GM23338 (cell line): ENCODE data around the gene TBC1D5. TPM values are rescaled to one million over a fixed set of nuclear protein-coding genes. Genes with fewer than 3 reads are reported as not detected.

Source experiments
- ATAC-seq: fragments of 200-7000 bp; cut with Tn5 transposase; 3 replicates; pipeline ENCODE4 v1.9.1; 2020
- DNase-seq: peaks from one replicate; pipeline ENCODE4 v3.0.0-alpha.2; 2015; ENCODE audit warnings: low spot score
- H2AFZ ChIP-seq: fragments of 200-600 bp; sonication (generic); 2 replicates; pipeline ENCODE4 v1.8.0; 2016; ENCODE audit warnings: antibody characterized with exemption, mild to moderate bottlenecking, moderate library complexity
- H3F3A ChIP-seq: fragments of 200-600 bp; sonication (generic); replicated peaks from 2 replicates; pipeline ENCODE4 v1.8.0; 2017; ENCODE audit warnings: antibody characterized with exemption, mixed run types, low read depth
- H3K27ac ChIP-seq: fragments of 200-600 bp; sonication (generic); 2 replicates; pipeline ENCODE4 v1.6.1; 2016; ENCODE audit warnings: low read depth
- H3K27me3 ChIP-seq: fragments of 200-600 bp; sonication (generic); 2 replicates; pipeline ENCODE4 v1.8.0; 2016; ENCODE audit warnings: mild to moderate bottlenecking, mixed run types, moderate library complexity; ENCODE audit not compliant: insufficient read depth
- H3K36me3 ChIP-seq: fragments of 200-600 bp; sonication (generic); 2 replicates; pipeline ENCODE4 v1.8.0; 2016; ENCODE audit warnings: mild to moderate bottlenecking; ENCODE audit not compliant: insufficient read depth
- H3K4me1 ChIP-seq: fragments of 200-600 bp; sonication (generic); 2 replicates; pipeline ENCODE4 v1.8.0; 2016; ENCODE audit warnings: mild to moderate bottlenecking, moderate library complexity; ENCODE audit not compliant: insufficient read depth
- H3K4me2 ChIP-seq: fragments of 200-600 bp; sonication (generic); 2 replicates; pipeline ENCODE4 v1.7.1; 2017; ENCODE audit warnings: mixed run types
- H3K4me3 ChIP-seq: fragments of 200-600 bp; sonication (generic); 2 replicates; pipeline ENCODE4 v1.6.1; 2016; ENCODE audit warnings: mixed run types
- H3K79me2 ChIP-seq: fragments of 200-600 bp; sonication (generic); replicated peaks from 2 replicates; pipeline ENCODE4 v1.8.0; 2017; ENCODE audit warnings: mild to moderate bottlenecking; ENCODE audit not compliant: insufficient read depth
- H3K9me2 ChIP-seq: fragments of 200-600 bp; sonication (generic); 2 replicates; pipeline ENCODE4 v1.8.0; 2017; ENCODE audit not compliant: insufficient read depth
- H4K20me1 ChIP-seq: fragments of 200-600 bp; sonication (generic); replicated peaks from 2 replicates; pipeline ENCODE4 v1.8.0; 2017; ENCODE audit warnings: mild to moderate bottlenecking; ENCODE audit not compliant: insufficient read depth
- H3K27ac Mint-ChIP-seq: 2 replicates; pipeline ENCODE4 v1.8.0; 2020; ENCODE audit warnings: inconsistent platforms, mild to moderate bottlenecking, moderate library complexity, mixed read lengths
- H3K27me3 Mint-ChIP-seq: 3 replicates; pipeline ENCODE4 v1.8.0; 2022; ENCODE audit warnings: low read depth, mild to moderate bottlenecking, moderate library complexity, mixed read lengths, inconsistent platforms; ENCODE audit not compliant: insufficient read depth, poor library complexity
- H3K36me3 Mint-ChIP-seq: 3 replicates; pipeline ENCODE4 v1.8.0; 2021; ENCODE audit warnings: low read depth, mild to moderate bottlenecking, inconsistent platforms, moderate library complexity, mixed read lengths
- H3K4me1 Mint-ChIP-seq: 3 replicates; pipeline ENCODE4 v1.8.0; 2020; ENCODE audit warnings: mild to moderate bottlenecking, inconsistent platforms, mixed read lengths
- H3K4me3 Mint-ChIP-seq: 3 replicates; pipeline ENCODE4 v1.8.0; 2021; ENCODE audit warnings: moderate library complexity, mild to moderate bottlenecking, inconsistent platforms, mixed read lengths
- H3K9me3 Mint-ChIP-seq: 3 replicates; pipeline ENCODE4 v1.8.0; 2020; ENCODE audit warnings: moderate library complexity, mild to moderate bottlenecking, inconsistent platforms, mixed read lengths
- CREB1 ChIP-seq: fragments of 250-450 bp; sonication (Bioruptor Pico); IDR thresholded peaks from 2 replicates; pipeline ENCODE4 v1.5.0; 2020; ENCODE audit warnings: low read depth, mild to moderate bottlenecking, moderate library complexity
- CTCF ChIP-seq, 2 experiments: fragments of 200-600 bp in 1 of 2; sonication (generic) in 1 of 2; conservative IDR thresholded peaks; 2 replicates each; pipeline versions ENCODE4 v1.5.1 to v1.6.1; 2016 to 2017; ENCODE audit warnings: antibody characterized with exemption in 2 of 2, low read depth in 2 of 2, mild to moderate bottlenecking in 2 of 2, moderate library complexity in 1 of 2
- ETS1 ChIP-seq: IDR thresholded peaks from 2 replicates; pipeline ENCODE4 v1.6.1; 2016; ENCODE audit warnings: antibody characterized with exemption
- EZH2phosphoT487 ChIP-seq: fragments of 200-600 bp; sonication (generic); IDR thresholded peaks from one replicate; pipeline ENCODE4 v1.8.1; 2018; ENCODE audit warnings: antibody characterized with exemption; ENCODE audit not compliant: unreplicated experiment
- JUNB ChIP-seq: IDR thresholded peaks from one replicate; pipeline ENCODE4 v1.6.1; 2016; ENCODE audit warnings: antibody characterized with exemption; ENCODE audit not compliant: unreplicated experiment
- NANOG ChIP-seq: IDR thresholded peaks from 2 replicates; pipeline ENCODE4 v1.6.1; 2016; ENCODE audit warnings: antibody characterized with exemption, borderline replicate concordance
- POLR2AphosphoS5 ChIP-seq: IDR thresholded peaks from 2 replicates; pipeline ENCODE4 v1.6.1; 2016; ENCODE audit warnings: antibody characterized with exemption, low read depth
- ZNF114 ChIP-seq: fragments of 250-450 bp; sonication (Bioruptor Pico); IDR thresholded peaks from 2 replicates; pipeline ENCODE4 v1.5.0; 2020; ENCODE audit warnings: mild to moderate bottlenecking, moderate library complexity
- ZNF331 ChIP-seq: fragments of 250-450 bp; sonication (Bioruptor Pico); IDR thresholded peaks from 2 replicates; pipeline ENCODE4 v1.5.0; 2020; ENCODE audit warnings: low read depth, mild to moderate bottlenecking, moderate library complexity
- polyA plus RNA-seq: library from polyadenylated mRNA; unstranded; fragments of >200 nt; fragmentation: Nextera tagmentation; extraction: Ambion mirVana; gene quantifications from 2 replicates; pipeline ENCODE4 v1.2.1, GENCODE V29; 2016
- total RNA-seq: library from RNA; depleted of rRNA; stranded (reverse); fragments of >200 nt; shearing (Covaris generic); gene quantifications from 2 replicates; pipeline ENCODE4 v1.2.3, GENCODE V29; 2014
- TF ChIP-seq, protein P1 (sequence below): IDR thresholded peaks from one replicate; pipeline ENCODE4 v1.6.1; 2018; ENCODE audit warnings: antibody characterized with exemption; ENCODE audit not compliant: unreplicated experiment
- TF ChIP-seq, protein P2 (sequence below): fragments of 250-450 bp; sonication (Bioruptor Pico); IDR thresholded peaks from 2 replicates; pipeline ENCODE4 v1.5.0; 2020; ENCODE audit warnings: mild to moderate bottlenecking, moderate library complexity

Gene TBC1D5
- total and polyA plus RNA-seq, 2 experiments from 2014 or later, result 21.8 to 48.1 TPM

DNA sequence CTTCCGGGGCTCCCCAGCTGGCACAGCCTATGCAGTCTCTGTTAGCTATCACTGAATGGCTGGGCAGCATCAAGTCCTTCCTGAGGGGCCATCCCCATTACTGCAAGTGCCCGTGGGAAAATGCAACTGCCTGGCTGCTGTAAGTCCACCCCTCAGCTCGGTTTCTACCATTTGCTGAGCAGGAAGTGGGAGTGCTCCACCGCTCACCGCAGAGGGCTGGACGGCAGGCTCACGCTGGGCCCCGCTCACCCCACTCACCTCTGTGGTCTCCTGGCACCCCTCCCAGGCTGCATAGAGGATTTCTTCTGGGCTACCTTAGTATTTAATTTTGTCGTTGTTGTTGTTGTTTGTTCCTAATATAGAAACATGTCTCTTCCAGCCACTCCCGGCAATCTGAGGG is 587.5 kb downstream of the TBC1D5 start:
- Mint-ChIP-seq H3K27me3 (peaks cover 6% of the 10 kb centered on the region), H3K4me1 (no peaks in the 10 kb centered on the region; the same call in 2 of the 3 replicates), H3K4me3 (no peak overlapping the region), H3K36me3 (peaks cover 21% of the 10 kb centered on the region), H3K27ac (no peak overlapping the region), H3K9me3 (no peaks in the 10 kb centered on the region)
- Histone ChIP-seq H3K4me3 (no peak overlapping the region), H3K27me3 (no peaks in the 10 kb centered on the region), H3K79me2 (no peaks in the 10 kb centered on the region), H3K4me1 (no peaks in the 10 kb centered on the region), H4K20me1 (no peaks in the 10 kb centered on the region), H3K9me2 (no peaks in the 10 kb centered on the region), H3K36me3 (no peaks in the 10 kb centered on the region), H3K27ac (no peak overlapping the region), H3F3A (no peaks in the 10 kb centered on the region), H2AFZ (no peak overlapping the region), H3K4me2 (no peak overlapping the region)
- TF ChIP-seq POLR2AphosphoS5 (no peak), CREB1 (CRISPR knock-in tag) (no peak), CTCF (conservative IDR thresholded peaks at IDR 0.05; ENCODE audit: low read depth in 2 of 2) (no peak), ZNF331 (CRISPR knock-in tag) (no peak), JUNB (no peak), EZH2phosphoT487 (no peak)
- TF ChIP-seq, protein P1, sequence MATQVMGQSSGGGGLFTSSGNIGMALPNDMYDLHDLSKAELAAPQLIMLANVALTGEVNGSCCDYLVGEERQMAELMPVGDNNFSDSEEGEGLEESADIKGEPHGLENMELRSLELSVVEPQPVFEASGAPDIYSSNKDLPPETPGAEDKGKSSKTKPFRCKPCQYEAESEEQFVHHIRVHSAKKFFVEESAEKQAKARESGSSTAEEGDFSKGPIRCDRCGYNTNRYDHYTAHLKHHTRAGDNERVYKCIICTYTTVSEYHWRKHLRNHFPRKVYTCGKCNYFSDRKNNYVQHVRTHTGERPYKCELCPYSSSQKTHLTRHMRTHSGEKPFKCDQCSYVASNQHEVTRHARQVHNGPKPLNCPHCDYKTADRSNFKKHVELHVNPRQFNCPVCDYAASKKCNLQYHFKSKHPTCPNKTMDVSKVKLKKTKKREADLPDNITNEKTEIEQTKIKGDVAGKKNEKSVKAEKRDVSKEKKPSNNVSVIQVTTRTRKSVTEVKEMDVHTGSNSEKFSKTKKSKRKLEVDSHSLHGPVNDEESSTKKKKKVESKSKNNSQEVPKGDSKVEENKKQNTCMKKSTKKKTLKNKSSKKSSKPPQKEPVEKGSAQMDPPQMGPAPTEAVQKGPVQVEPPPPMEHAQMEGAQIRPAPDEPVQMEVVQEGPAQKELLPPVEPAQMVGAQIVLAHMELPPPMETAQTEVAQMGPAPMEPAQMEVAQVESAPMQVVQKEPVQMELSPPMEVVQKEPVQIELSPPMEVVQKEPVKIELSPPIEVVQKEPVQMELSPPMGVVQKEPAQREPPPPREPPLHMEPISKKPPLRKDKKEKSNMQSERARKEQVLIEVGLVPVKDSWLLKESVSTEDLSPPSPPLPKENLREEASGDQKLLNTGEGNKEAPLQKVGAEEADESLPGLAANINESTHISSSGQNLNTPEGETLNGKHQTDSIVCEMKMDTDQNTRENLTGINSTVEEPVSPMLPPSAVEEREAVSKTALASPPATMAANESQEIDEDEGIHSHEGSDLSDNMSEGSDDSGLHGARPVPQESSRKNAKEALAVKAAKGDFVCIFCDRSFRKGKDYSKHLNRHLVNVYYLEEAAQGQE, result no peak
- ATAC-seq (no peak), DNase-seq (no peak)

DNA sequence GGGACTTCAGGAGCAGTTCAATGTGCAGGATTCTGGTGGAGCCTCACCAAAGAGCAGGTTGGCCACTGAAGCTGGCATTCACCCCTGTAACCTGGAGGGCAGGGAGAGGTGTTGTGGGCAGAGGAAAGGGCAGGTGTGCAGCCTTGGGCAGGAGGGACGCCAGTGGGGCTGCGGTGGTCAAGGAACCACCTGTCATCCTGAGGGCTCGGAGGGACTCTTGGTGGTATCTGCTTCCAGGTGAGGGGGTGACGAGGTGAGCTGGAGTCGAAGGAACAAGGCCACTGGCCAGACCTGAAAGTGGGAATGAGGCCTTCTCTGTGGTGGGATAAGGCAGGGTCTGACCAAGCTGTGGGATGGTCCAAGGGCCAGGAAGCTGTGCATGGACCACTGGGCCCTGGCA is 588.2 kb downstream of the TBC1D5 start:
- Histone ChIP-seq H3K4me1 (no peaks in the 10 kb centered on the region), H2AFZ (no peak overlapping the region), H4K20me1 (no peaks in the 10 kb centered on the region), H3K27me3 (no peaks in the 10 kb centered on the region), H3K9me2 (no peaks in the 10 kb centered on the region), H3K79me2 (no peaks in the 10 kb centered on the region), H3K4me2 (no peak overlapping the region), H3K4me3 (no peak overlapping the region), H3K36me3 (no peaks in the 10 kb centered on the region), H3K27ac (no peak overlapping the region), H3F3A (no peaks in the 10 kb centered on the region)
- DNase-seq (no peak), ATAC-seq (no peak)
- peaks cover 21% of the 10 kb centered on the region for H3K36me3 Mint-ChIP-seq
- no peak overlapping the region for H3K27ac Mint-ChIP-seq
- H3K4me1 Mint-ChIP-seq, result no peaks in the 10 kb centered on the region; the same call in 2 of the 3 replicates
- no peak overlapping the region for H3K4me3 Mint-ChIP-seq
- H3K9me3 Mint-ChIP-seq, result no peaks in the 10 kb centered on the region
- H3K27me3 Mint-ChIP-seq, result peaks cover 6% of the 10 kb centered on the region
- TF ChIP-seq ETS1, result no peak
- TF ChIP-seq NANOG, result no peak
- TF ChIP-seq ZNF114 (CRISPR knock-in tag), result no peak
- TF ChIP-seq, protein P2, sequence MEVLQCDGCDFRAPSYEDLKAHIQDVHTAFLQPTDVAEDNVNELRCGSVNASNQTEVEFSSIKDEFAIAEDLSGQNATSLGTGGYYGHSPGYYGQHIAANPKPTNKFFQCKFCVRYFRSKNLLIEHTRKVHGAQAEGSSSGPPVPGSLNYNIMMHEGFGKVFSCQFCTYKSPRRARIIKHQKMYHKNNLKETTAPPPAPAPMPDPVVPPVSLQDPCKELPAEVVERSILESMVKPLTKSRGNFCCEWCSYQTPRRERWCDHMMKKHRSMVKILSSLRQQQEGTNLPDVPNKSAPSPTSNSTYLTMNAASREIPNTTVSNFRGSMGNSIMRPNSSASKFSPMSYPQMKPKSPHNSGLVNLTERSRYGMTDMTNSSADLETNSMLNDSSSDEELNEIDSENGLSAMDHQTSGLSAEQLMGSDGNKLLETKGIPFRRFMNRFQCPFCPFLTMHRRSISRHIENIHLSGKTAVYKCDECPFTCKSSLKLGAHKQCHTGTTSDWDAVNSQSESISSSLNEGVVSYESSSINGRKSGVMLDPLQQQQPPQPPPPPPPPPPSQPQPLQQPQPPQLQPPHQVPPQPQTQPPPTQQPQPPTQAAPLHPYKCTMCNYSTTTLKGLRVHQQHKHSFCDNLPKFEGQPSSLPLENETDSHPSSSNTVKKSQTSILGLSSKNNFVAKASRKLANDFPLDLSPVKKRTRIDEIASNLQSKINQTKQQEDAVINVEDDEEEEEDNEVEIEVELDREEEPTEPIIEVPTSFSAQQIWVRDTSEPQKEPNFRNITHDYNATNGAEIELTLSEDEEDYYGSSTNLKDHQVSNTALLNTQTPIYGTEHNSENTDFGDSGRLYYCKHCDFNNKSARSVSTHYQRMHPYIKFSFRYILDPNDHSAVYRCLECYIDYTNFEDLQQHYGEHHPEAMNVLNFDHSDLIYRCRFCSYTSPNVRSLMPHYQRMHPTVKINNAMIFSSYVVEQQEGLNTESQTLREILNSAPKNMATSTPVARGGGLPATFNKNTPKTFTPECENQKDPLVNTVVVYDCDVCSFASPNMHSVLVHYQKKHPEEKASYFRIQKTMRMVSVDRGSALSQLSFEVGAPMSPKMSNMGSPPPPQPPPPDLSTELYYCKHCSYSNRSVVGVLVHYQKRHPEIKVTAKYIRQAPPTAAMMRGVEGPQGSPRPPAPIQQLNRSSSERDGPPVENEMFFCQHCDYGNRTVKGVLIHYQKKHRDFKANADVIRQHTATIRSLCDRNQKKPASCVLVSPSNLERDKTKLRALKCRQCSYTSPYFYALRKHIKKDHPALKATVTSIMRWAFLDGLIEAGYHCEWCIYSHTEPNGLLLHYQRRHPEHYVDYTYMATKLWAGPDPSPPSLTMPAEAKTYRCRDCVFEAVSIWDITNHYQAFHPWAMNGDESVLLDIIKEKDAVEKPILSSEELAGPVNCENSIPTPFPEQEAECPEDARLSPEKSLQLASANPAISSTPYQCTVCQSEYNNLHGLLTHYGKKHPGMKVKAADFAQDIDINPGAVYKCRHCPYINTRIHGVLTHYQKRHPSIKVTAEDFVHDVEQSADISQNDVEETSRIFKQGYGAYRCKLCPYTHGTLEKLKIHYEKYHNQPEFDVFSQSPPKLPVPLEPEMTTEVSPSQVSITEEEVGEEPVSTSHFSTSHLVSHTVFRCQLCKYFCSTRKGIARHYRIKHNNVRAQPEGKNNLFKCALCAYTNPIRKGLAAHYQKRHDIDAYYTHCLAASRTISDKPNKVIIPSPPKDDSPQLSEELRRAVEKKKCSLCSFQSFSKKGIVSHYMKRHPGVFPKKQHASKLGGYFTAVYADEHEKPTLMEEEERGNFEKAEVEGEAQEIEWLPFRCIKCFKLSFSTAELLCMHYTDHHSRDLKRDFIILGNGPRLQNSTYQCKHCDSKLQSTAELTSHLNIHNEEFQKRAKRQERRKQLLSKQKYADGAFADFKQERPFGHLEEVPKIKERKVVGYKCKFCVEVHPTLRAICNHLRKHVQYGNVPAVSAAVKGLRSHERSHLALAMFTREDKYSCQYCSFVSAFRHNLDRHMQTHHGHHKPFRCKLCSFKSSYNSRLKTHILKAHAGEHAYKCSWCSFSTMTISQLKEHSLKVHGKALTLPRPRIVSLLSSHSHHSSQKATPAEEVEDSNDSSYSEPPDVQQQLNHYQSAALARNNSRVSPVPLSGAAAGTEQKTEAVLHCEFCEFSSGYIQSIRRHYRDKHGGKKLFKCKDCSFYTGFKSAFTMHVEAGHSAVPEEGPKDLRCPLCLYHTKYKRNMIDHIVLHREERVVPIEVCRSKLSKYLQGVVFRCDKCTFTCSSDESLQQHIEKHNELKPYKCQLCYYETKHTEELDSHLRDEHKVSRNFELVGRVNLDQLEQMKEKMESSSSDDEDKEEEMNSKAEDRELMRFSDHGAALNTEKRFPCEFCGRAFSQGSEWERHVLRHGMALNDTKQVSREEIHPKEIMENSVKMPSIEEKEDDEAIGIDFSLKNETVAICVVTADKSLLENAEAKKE, result no peak
